Loucy (cell line): ENCODE results near the gene MARK1.

ENCODE experiments used
- EZH2phosphoT487 ChIP-seq: fragments of 200-600 bp; IDR thresholded peaks from 2 replicates; pipeline ENCODE4 v1.6.1; 2018; ENCODE audit warnings: antibody characterized with exemption, mild to moderate bottlenecking, moderate library complexity, borderline replicate concordance
- TF ChIP-seq, protein P1 (sequence below): fragments of 200-600 bp; sonication (generic); conservative IDR thresholded peaks from 2 replicates; pipeline ENCODE4 v1.5.1; 2014; ENCODE audit warnings: mild to moderate bottlenecking, antibody characterized with exemption, low read length

DNA sequence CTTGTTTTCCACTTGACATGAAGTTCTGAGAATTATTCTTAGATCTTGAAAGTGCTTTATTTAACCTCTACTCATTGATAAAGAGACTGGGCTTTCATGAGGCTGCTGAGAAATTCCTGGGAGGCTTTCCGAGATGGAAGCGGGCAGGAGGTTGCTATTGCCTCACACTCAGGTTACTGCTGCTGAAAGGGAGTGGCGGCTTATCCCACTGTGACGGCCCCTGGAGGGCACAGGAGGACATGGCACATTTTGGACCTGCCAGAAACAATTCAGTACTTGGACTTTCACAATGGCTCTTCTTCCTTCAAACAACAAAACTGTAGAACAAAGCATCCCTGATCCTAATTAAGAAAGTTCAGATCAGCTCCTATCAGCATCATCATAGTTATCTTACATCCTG, 16.2 kb upstream of the MARK1 start:
- TF ChIP-seq, protein P1, sequence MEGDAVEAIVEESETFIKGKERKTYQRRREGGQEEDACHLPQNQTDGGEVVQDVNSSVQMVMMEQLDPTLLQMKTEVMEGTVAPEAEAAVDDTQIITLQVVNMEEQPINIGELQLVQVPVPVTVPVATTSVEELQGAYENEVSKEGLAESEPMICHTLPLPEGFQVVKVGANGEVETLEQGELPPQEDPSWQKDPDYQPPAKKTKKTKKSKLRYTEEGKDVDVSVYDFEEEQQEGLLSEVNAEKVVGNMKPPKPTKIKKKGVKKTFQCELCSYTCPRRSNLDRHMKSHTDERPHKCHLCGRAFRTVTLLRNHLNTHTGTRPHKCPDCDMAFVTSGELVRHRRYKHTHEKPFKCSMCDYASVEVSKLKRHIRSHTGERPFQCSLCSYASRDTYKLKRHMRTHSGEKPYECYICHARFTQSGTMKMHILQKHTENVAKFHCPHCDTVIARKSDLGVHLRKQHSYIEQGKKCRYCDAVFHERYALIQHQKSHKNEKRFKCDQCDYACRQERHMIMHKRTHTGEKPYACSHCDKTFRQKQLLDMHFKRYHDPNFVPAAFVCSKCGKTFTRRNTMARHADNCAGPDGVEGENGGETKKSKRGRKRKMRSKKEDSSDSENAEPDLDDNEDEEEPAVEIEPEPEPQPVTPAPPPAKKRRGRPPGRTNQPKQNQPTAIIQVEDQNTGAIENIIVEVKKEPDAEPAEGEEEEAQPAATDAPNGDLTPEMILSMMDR: no peak
- no peak for TF ChIP-seq EZH2phosphoT487
